OCI-LY7 (cell line): ENCODE data around the gene SEMA6B. TPM values are rescaled to one million over a fixed set of nuclear protein-coding genes. Genes with fewer than 3 reads are reported as not detected.

ENCODE experiments used
- BruUV-seq: library from RNA; stranded (reverse); fragments of 400-500 nt; replicated peaks from 2 replicates; lab custom pipeline; 2021; lab: Mats Ljungman, UMichigan
- CTCF ChIA-PET: fragments of 300-600 bp; sonication (Branson Sonifier 250); formaldehyde crosslinking; loops from one replicate; lab custom pipeline; 2022; ENCODE audit warnings: antibody characterized with exemption; ENCODE audit not compliant: unreplicated experiment; lab: Charles Lee
- POLR2A ChIA-PET: fragments of 300-600 bp; sonication (Branson Sonifier 250); formaldehyde crosslinking; loops from one replicate; lab custom pipeline; 2022; ENCODE audit warnings: antibody characterized with exemption; lab: Charles Lee
- DNase-seq: peaks from one replicate; pipeline ENCODE4 v3.0.0-alpha.2; 2015; ENCODE audit warnings: low spot score
- H2AFZ ChIP-seq: fragments of 200-600 bp; sonication (generic), shearing (Covaris generic); 2 replicates; pipeline ENCODE4 v1.6.1; 2014; ENCODE audit warnings: mild to moderate bottlenecking, antibody characterized with exemption, low read length, moderate library complexity
- H3K27ac ChIP-seq: fragments of 200-600 bp; sonication (generic); 2 replicates; pipeline ENCODE4 v1.5.1; 2014; ENCODE audit warnings: mixed run types, low read depth, mild to moderate bottlenecking, moderate library complexity, low read length, inconsistent platforms; ENCODE audit not compliant: poor library complexity, severe bottlenecking
- H3K36me3 ChIP-seq: fragments of 200-600 bp; sonication (generic); 2 replicates; pipeline ENCODE4 v1.6.1; 2014; ENCODE audit warnings: mild to moderate bottlenecking, antibody characterized with exemption, low read length, moderate library complexity, mixed read lengths; ENCODE audit not compliant: insufficient read depth
- H3K4me1 ChIP-seq: fragments of 200-600 bp; sonication (generic); 2 replicates; pipeline ENCODE4 v1.5.1; 2014; ENCODE audit warnings: mild to moderate bottlenecking, low read length; ENCODE audit not compliant: insufficient read depth, poor library complexity, severe bottlenecking
- H3K4me2 ChIP-seq: fragments of 200-600 bp; sonication (generic); 2 replicates; pipeline ENCODE4 v1.6.1; 2014; ENCODE audit warnings: mild to moderate bottlenecking, low read length
- H3K4me3 ChIP-seq: fragments of 200-600 bp; sonication (generic); 2 replicates; pipeline ENCODE4 v1.5.1; 2014; ENCODE audit warnings: mild to moderate bottlenecking, low read depth, low read length; ENCODE audit not compliant: poor library complexity, severe bottlenecking
- H3K79me2 ChIP-seq: fragments of 200-600 bp; sonication (generic); 2 replicates; pipeline ENCODE4 v1.6.1; 2016; ENCODE audit warnings: low read depth, mild to moderate bottlenecking, low read length, moderate library complexity, mixed read lengths; ENCODE audit not compliant: insufficient read depth
- H3K9me2 ChIP-seq: fragments of 200-600 bp; sonication (generic); 2 replicates; pipeline ENCODE4 v1.6.1; 2016; ENCODE audit warnings: mild to moderate bottlenecking, low read length, mixed read lengths; ENCODE audit not compliant: insufficient read depth
- H3K9me3 ChIP-seq: fragments of 200-600 bp; sonication (generic); 2 replicates; pipeline ENCODE4 v1.6.1; 2014; ENCODE audit warnings: mild to moderate bottlenecking, mixed run types, low read length, mixed read lengths
- H4K20me1 ChIP-seq: fragments of 200-600 bp; sonication (generic); 2 replicates; pipeline ENCODE4 v1.6.1; 2014; ENCODE audit warnings: mild to moderate bottlenecking, antibody characterized with exemption, low read length, moderate library complexity, mixed read lengths; ENCODE audit not compliant: insufficient read depth
- EZH2phosphoT487 ChIP-seq: fragments of 200-600 bp; sonication (generic); IDR thresholded peaks from 2 replicates; pipeline ENCODE4 v1.6.1; 2018; ENCODE audit warnings: low read depth, borderline replicate concordance, mild to moderate bottlenecking, mixed run types, antibody characterized with exemption, low read length, moderate library complexity, mixed read lengths
- intact Hi-C: fragments of 100-400 bp; cut with micrococcal nuclease; formaldehyde crosslinking; loops from one replicate; pipeline ENCODE4 v1.10.0; 2022; ENCODE audit not compliant: unreplicated experiment
- total RNA-seq, 2 experiments: library from RNA; depleted of rRNA in 1 of 2; stranded (reverse); fragments of >200 nt in 1 of 2; shearing (Covaris generic) in 1 of 2; gene quantifications; 2 replicates each; pipeline ENCODE4 v1.2.3, GENCODE V29; 2014 to 2022
- TF ChIP-seq, protein P1 (sequence below): fragments of 200-600 bp; sonication (generic); conservative IDR thresholded peaks from 2 replicates; pipeline ENCODE4 v1.5.1; 2014; ENCODE audit warnings: mild to moderate bottlenecking, antibody characterized with exemption, low read length, moderate library complexity, mixed read lengths

The SEMA6B gene
- total RNA-seq, 2 experiments from 2014 or later, result not detected

DNA sequence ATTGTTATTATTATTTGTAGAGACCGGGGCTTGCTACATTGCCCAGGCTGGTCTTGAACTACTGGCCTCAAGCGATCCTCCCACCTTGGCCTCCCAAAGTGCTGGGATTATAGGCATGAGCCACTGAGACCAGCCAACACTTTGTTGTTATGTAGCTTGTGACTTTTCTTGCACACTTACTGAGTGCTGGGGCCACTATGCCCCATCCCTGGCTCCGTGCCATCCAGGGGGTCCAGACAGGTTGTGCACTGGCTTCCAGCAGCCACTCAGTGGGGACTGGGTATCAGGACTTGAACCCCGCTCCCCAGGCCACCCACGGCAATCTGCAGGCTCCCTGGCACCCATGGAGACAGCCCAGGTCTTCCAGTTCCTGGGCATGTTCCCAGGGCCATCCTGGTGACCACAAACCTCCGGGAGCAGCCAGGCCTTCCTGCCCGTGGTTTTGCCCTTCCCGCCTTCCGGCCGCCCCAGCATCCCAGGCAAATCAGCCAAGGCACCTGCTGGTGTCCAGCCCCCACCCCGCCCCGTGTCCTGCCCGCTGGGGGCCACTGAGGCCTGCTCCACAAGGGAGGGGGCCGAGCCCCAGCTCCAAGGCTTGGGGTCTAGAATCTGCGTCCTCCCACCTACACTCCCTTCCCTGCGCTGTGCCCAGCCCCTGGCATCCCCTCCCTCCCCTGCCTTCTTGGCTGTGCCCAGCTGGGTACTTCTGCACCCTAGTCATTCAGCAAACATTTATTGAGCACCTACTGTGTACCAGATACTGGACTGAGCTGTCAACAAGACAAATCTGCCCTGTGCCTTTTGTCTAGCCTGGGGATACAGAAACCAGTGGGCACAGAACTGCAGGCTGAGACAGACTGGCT lies 23.7 kb upstream of the SEMA6B start:
- H3K4me2 ChIP-seq, result no peak overlapping the region
- H3K9me2 ChIP-seq, result no peaks in the 10 kb centered on the region
- peaks cover 7% of the 10 kb centered on the region for H3K4me1 ChIP-seq
- H3K9me3 ChIP-seq, result no peaks in the 10 kb centered on the region
- POLR2A ChIA-PET, result no interaction called here
- H3K79me2 ChIP-seq, result no peaks in the 10 kb centered on the region
- TF ChIP-seq, protein P1, sequence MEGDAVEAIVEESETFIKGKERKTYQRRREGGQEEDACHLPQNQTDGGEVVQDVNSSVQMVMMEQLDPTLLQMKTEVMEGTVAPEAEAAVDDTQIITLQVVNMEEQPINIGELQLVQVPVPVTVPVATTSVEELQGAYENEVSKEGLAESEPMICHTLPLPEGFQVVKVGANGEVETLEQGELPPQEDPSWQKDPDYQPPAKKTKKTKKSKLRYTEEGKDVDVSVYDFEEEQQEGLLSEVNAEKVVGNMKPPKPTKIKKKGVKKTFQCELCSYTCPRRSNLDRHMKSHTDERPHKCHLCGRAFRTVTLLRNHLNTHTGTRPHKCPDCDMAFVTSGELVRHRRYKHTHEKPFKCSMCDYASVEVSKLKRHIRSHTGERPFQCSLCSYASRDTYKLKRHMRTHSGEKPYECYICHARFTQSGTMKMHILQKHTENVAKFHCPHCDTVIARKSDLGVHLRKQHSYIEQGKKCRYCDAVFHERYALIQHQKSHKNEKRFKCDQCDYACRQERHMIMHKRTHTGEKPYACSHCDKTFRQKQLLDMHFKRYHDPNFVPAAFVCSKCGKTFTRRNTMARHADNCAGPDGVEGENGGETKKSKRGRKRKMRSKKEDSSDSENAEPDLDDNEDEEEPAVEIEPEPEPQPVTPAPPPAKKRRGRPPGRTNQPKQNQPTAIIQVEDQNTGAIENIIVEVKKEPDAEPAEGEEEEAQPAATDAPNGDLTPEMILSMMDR, result no peak
- TF ChIP-seq EZH2phosphoT487, result no peak
- no peak overlapping the region for H3K27ac ChIP-seq
- no peaks in the 10 kb centered on the region for H3K36me3 ChIP-seq
- H3K4me3 ChIP-seq, result no peak overlapping the region
- no TSS peak for BruUV-seq
- CTCF ChIA-PET, result no interaction called here
- DNase-seq, result no peak
- no peaks in the 10 kb centered on the region for H4K20me1 ChIP-seq
- intact Hi-C loops, result no loop called here
- H2AFZ ChIP-seq, result no peak overlapping the region

DNA sequence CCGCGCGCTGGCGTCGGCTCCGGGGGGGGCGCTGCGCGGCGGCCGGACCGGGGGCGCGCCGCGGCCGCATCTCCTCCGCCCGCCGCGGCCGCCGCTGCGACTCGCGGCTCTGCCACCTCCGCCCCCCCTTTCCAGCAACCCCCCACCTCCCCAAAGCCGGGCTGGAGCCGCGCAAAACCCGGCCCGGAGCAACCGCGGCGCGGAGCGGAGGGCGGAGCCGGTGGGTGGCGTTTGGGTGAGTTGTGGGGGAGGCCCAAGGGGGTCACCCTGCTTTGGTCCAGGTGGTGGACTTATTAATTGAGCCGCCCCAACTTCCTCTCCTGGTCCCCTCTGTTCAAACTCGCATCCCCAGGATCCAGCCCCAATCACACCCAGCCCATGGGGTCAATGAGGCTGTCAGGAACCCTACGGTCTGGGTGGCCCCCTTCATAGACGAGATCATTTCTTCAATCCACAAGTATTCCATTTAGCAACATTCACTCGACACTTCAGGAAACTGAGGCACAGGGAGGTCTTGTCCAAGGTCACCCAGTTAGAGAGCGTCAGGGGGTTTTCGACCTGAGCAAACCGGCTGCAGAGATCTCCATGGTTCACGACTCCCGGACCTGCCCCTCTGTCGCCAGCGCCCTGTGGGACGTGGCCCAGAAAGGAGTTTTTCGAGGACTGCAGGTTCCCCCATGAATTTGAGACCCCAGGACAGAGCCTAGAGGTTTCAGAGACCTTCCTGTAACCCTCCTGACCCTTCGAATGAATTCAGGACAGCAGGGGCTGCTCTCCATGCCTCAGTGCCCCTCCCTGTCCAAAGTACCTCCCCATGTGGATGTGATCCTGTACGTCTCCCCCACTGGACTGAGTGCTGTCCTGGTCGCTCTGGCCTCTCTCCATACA lies 22.4 kb upstream of the SEMA6B start:
- BruUV-seq, result no TSS peak
- H2AFZ ChIP-seq, result no peak overlapping the region
- intact Hi-C loops, result no loop called here
- no peaks in the 10 kb centered on the region for H3K9me2 ChIP-seq
- no peak overlapping the region for H3K27ac ChIP-seq
- no peaks in the 10 kb centered on the region for H3K36me3 ChIP-seq
- peaks cover 7% of the 10 kb centered on the region for H3K4me1 ChIP-seq
- H3K79me2 ChIP-seq, result no peaks in the 10 kb centered on the region
- POLR2A ChIA-PET, result no interaction called here
- peak overlapping the region; percentile 30; the same call in 1 of the 2 replicates for H3K4me2 ChIP-seq
- CTCF ChIA-PET, result no interaction called here
- peak; percentile 38 for DNase-seq
- no peaks in the 10 kb centered on the region for H4K20me1 ChIP-seq
- TF ChIP-seq, protein P1, result no peak
- no peak overlapping the region for H3K4me3 ChIP-seq
- H3K9me3 ChIP-seq, result no peaks in the 10 kb centered on the region
